GM21737 (cell line): ENCODE measurements around the gene GSC2.
"Not testable (repeated sequence)": the region's sequence is repeated elsewhere in the genome, so short reads cannot be mapped to it uniquely, and the experiment has no call there.

Experiments
- ATAC-seq: cut with Tn5 transposase; IDR thresholded peaks from one replicate; pipeline ENCODE4 v1.9.1; 2021; ENCODE audit warnings: mild to moderate bottlenecking, moderate library complexity; ENCODE audit not compliant: unreplicated experiment

The GSC2 gene

DNA sequence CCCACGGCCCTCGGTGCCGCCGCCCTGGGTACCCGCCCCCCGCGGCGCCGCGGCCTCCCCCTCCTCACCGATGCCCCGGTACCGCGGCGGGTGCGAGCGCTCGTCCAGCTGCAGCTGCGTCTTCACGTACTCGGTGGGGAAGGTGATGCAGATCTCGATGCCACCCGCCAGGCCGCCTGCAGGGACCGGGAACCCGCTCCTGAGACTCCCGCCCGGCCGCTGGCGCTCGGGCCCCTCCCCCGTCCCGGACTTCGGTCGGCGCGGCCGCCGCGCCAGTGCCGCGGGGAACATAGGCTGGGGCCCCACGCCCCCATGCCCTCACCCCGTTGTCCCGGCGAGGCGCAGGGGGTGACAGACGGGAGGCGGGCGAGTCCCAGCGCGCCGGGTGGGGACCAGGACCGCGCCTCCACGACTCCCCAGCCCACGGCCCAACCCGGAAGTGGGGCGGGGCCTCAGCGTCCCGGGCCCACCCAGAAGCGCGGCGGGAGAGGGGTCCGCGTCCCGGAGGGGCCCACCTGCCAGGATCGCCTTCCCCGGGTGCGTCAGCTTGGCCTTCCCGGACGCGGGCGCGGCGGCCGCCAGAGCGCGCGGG is 28.1 kb upstream of the GSC2 start:
- ATAC-seq = peak; percentile 34

DNA sequence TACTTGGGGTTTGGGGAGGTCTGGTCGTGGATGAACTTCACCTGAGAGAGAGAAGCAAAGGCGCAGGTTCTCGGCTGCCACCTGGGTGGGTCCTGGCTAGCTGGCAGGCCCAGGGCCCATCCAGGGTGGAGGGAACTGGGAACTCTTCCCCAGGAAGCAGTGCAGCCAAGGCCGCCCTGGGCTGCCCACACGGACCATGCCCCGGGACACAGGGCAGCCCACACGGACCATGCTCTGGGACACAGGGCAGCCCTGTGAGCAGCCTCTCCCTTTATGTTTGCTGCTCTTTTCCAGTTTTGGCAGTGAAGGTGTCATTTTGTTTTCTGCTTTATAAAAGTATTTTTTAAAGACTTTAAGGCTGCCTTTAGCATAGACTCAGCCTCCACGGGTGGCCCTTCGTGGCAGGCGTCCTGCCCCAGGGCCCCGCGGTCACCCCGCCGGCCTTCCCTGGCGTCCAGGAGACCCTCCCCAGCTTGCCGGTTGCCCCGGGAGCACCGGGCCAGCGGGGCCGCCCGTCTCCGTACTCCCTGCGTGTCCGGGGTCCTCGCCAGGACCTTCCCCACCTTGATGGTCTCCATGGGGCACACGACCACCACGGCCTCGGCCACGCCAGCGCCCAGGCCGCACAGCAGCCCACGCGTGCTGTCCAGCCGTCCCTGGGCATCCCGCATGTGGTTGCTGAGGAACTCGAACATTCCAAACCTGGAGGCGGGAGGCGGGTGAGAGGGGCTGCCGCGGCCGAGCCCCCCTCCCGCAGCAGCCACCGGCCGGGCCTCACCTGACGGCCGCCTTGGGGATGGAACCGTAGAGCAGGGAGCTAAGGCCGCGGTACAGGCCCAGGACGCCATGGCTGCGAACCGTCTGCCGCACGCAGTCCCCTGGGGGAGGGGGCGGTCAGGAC is 27.3 kb upstream of the GSC2 start:
- ATAC-seq = no peak

DNA sequence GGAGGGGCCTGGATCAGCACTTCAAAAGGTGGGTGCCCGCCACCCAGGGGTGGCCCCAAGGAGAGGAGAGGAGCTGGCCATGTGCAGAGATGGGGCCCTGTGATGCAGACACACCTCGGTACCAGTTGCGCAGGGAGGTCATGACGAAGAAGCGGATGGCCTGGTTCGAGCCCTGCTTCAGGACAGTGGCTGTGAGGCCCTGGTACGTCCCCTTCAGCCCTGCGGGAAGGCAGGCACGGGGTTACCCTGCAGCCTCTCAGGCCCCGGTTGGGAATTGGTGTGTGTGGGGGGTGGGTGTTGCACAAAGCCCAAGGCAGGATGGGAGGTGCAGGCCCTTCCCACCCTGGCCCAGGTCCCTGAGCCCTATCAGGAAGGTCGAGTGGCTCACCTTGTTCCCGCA is 26.6 kb upstream of the GSC2 start:
- ATAC-seq = no peak

DNA sequence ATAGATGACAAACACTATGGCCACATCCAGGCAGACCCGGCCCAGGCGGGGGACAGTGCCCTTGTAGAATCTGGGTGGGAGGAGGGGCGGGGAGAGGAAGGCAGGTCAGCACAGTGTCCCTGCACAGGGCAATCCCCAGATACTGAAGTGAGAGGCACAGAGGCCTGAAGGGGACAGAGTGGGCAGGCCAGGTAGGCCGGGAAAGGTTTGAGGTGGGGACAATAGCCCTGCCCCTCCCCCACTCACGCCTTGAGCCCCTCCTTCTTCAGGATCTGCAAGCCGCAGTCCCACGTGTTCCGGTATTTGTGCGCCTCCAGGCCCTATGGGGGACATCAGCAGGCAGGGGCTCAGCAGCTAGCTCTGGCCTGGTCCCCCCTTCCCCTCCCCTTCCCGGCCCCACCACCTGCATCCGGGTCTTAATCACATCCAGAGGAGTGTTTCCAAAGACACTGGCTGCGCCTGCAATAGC is 26.1 kb upstream of the GSC2 start:
- ATAC-seq = no peak

DNA sequence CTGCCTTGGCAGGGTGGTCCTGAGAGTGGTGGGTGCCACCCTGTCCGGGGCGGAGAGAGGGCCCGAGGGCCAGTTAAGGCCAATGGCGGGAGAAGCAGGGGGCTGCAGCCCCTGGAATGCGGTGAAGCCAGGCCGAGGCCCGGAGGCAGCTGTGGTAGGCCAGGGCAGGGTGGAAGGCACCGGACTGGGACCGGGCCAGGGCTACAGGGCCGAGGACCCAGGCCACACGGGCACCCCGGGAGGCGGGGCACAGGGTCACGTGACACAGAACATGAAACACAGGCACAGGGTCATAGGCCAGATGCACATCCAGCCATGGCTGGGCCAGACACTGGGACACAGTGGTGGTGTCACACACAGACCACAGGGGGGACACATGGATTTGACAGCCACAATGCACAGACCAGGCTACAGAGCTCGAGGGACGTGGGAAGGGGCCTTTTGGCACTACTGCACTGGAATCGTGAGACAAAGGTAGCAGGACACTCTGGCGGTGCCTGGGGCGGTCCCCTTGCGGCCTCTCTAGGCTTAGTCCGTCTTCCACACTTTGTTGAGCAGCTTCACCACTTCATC is 25.6 kb upstream of the GSC2 start:
- no peak for ATAC-seq

DNA sequence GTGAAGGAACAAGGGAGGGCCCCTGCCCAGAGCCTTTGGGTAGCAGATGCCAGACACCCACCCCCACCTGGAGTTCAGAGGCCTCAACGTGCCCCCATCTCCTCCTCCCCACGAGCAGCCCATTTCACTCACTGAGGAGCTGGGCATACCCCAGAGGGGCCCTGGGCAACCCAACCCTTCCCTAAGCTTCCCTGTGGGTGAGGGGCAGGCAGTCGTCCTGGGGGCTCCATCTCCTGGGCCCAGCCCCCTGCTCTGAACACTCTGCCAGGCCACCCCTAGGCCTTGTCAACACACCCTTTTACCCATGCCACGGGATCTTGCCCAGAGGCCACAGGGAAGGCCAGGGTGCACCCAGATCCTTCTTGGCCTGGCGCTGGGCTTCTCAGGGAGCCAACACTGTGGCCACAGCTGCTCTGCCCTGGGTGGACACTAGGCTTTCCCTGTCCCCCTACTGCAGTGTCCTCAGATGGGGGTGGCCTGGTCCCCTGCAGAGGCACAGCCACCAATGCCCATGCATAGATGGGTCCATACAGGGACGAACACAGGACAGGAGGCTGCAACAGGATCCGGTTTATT is 25.0 kb upstream of the GSC2 start:
- no peak for ATAC-seq

DNA sequence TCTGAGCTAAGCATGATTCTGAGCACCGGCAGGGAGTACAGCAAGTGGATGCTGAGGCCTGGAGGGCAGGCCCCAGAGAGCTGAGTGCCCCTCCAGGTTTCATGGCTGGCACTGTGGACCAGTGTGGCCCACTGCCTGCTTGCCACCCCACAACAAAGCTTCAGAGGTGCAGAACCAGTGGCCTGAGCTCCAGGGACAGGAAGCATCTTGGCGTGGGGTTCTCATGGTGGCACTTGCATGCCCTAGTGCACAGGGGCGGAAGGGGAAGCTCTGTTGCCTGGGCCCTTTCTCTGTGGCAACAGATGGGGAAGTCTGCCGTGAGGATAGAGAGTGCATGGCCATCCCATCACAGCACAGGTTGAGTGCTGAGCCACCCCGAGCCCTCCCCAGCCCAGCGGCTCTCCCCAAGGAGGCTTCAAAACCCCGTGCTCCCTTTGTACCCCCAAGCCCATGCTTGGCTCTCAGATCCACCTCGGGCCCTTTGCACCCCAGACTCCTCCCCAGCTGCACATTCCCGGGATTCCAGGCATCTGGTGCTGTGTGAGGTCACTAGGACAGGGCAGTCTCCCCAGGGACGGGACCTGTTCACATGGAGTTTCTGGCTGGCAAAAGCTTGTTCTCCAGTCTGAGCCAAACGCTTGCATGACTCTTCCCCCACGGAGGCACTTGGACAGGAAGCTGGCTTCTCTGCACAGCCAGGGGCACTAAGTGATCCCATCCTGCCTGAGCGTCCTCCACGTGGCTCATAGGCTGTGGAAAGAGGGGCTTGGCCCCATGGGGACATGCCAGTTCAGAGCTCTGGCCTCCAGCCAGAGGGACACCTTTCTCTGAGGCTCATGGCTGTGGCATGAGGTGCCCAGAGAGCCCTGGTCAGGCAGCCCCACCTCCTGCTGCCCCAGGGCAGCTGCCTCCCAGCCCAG is 24.3 kb upstream of the GSC2 start:
- no peak for ATAC-seq

DNA sequence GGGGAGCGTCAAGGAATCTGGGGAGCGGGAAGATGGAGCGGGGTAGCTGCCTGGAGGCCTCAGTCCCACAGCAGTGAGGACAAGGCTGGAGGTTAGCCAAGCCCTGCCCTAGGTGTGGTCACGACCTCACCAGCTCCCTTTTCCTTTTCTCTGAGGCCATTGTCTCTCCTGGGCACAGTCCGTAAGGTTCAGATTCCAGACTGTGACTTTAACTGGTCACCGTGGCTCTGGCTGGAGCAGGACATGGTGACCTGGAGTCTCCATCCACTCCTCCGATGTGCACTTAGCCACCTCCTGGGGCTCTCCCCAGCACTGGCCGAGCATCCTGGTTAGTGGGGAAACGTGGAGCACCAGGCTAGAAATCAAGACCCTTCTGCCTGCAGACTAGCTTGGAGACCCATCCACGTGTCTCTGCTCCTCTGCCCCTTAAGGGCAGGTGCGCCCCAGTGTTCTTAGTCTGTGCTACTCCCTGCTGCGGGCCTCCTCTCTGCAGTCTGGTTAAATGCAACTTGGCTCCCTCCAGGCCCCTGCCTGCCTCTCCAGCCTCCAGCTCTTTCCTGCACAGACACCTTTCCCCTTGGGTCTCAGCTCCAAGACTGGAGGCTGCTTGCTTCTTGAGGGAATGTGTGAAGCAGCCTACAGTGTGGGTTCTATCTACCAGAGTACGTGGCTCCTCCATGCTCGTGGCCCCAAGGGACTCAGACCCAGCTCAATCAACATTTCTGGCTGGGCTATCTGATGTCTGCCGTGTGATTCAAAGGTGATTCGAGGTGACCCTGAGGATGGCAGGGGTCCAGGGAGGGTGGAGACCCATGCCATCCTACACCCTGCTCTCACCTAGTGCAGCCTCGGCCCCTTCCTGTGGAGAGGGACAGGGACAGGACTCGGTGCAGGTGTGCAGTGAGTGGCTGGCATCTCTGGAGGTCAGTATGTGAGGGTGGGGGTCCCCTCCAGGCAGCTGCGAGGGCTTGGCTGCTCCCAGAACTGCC is 23.2 kb upstream of the GSC2 start:
- ATAC-seq = no peak

DNA sequence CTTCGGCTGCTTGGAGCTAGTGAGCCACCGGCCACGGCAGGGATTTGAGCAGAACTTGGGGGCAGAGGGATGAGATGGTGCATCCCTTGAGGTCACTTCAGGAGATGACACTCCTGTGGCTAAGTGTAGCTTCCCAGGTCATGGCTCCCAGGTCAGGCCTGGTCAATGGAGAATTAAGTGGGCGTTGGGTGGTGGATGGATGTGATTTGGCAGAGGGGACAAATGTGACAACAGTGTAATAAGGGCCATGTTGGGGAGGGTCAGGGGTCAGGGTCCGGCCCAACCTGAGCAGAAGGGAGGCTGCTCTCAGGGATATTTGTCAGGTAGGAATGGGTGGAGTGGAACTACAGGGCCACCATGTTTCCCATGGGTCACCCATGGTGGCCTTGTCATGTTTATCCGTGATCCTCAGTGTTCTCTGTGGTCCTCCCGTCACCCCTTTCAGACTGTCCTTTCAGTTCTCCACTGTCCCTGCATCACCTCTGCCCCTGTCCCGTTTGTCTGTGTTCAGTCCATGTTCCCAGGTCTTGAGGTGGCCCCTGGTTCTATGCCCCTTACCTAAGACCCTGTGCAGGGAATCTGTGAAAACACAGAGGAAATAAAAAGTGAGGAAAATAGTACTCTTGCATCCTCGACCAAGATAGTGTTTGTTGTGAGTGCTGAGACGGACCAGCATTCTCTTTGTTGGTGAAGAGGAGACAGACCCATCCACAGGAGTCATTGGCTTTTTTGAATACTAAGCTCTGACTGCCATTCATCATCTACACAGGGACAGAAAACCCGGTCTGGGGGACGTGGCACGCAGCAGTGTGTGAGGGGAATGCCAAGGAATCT is 22.3 kb upstream of the GSC2 start:
- no peak for ATAC-seq

DNA sequence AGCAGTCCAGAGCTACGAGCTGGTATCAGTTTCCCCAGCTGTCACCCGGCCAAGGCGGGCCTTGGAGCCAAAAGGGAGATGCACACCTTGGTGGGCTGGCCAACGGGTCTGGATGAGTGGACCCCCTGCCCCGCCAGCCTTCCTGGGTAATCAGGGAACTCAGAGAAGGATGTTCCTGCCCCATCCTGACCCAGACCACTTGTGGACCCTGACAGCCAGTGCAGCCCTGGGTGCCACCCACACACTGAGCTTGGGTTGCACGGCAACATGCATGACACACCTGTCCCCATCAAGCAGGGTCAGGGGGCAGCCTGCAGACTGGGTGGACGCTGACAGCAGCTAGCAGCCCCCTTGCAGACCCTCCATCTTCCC is 19.8 kb upstream of the GSC2 start:
- no peak for ATAC-seq

DNA sequence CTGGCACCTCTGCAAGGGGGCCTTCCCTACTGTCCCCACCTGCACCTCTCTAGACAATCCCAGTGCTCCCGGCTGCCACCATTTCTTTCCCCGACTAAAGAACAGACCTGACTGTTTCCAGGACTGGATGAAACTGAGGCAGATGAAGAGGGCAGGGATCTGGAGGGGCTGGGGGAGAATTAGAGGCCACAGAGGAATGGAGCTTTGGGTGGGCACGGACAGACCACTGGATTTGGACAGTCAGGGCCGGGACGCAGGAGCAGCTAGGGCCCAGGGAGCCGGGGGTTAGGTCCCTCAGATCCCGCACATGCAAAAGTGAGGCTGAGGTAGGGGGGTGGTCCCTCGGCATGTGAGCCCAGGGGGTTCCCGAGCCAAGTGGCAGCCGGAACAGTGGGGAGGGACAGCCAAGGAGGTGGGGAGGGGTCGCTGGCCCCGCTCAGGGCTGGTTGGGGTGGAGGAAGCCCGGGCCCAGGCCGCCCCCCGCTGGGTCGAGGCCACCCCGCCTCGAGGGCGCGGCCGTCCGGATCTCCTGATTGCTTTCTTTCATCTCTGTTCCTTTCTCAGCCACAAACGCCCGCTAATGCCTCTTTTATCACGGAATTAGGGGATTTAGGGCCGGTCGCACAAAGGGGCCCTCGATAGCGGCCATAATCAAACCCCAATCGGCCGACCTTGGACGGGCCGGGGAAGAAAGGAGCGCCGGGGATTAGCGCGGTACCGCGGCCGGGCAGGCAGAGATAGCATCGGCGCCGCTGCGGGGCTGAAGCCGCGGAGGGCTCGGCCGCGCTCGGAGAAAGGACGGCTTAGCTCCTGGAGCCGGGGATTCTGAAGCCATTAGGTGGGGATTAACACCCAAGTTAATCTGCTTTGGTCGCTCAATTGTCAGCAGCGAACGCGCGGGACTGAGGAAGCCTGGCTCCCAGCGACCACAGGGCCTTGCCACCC is 19.2 kb upstream of the GSC2 start:
- no peak for ATAC-seq

DNA sequence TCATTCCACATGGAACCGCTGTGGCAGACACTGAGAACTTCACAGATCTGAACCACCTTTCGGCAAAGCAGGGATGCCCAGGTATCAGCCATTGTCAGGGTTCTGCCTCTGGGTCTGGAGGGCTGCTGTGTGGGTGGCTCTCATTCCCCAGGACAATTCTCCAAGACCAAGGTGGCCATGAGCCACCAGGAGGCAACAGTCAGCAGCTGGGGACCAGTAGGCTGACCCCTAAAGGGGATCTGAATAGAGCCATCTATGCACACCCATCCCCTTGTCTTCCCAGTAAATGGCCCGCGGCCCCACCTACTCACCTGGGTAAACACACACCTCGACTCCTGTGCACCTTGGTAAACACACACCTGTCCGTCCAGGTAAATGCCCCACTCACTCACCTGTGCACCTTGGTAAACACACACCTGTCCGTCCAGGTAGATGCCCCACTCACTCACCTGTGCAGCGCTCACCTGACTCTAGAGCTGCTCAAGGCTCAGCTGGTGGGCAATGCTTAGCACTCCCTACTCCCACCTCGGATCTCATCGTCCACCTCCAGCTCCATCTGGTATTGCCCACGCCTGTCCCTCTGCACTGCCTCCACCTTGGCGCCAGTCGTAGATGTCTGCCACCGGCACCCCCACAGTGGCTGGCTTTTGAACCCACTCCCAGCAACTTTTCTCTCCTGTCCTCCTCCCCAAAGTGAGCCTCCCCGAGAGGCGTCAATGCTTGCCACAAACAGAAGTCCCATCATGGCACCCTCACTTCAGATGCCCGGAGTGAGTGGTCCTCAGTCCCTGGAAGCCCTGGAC is 18.2 kb upstream of the GSC2 start:
- ATAC-seq = no peak

DNA sequence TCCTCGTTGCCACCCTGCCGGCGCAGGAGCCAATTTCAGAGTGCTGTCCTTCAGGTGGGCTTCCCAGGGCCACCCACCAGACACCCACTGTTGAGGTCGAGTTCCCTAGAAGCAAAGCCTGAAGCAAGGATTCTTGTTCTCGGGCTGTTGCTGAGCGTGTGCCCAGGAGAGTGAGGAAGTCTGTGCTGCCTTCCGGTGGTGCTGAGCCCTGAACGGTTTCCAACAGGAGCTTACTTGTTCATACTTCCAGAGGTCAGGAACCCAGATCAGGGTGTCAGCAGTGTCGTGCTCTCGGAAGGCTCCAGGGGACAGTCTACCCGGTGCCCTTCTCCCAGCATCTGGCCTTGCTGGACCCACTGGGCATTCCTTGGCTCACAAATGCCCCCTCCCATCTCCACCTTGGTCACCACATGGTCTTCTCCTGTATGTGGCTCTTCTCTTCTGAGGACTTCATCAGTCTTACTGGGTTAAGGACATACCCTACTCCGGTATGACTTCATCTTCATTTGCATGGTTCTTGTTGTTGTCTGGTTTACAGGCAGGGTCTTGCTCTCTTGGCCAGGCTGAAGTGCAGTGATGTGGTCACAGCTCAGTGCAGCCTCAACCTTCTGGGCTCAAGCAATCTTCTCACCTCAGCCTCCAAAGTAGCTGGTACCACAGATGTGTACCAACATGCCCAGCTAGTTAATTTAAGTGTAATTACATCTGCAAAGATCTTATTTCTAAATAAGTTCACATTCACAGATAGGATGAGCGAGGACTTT is 17.2 kb upstream of the GSC2 start:
- ATAC-seq = no peak

DNA sequence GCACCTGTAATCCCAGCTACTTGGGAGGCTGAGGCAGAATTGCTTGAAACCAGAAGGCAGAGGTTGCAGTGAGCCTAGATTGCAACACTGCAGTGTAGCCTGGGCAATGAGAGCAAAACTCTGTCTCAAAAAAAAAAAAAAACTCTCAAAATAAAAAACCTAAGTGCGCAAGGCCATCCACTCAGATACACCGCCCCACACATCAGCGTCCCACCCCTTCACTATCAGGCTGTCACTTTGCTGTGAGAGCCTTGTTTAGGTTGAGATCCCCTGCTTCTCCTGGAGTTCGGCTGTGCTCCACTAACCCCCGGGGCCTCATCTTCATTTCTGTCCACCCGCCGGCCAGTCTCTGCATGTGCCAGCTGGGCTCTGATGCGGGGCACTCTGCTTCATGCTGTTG is 16.3 kb upstream of the GSC2 start:
- no peak for ATAC-seq

DNA sequence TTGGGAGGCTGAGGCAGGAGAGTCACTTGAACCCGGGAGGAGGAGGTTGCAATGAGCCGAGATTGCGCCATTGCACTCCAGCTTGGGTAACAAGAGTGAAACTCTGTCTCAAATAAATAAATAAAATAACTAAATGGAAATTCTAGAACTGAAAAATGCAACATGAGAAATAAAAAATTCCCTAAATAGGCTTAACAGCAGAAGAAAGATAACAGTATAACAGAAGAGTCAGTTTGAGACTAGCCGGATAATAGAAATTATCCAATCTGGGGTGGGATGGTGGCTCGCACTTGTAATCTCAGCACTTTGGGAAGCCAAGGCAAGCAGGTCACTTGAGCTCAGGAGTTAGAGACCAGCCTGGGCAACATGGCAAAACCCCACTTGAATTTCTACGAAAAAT is 14.3 kb upstream of the GSC2 start:
- ATAC-seq = no peak

DNA sequence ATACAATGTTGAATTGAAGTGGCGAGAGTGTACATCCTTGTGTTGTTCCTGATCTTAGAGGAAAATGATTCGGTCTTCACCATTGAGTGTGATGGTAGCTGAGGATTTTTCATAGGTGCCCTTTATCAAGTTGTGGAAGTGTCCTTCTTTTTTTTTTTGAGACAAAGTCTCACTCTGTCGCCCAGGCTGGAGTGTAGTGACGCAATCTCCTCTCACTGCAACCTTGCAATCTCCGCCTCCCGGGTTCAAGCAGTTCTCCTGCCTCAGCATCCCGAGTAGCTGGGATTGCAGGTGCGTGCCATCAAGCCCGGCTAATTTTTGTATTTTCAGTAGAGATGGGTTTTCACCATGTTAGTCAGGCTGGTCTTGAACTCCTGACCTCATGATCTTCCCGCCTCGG is 8.6 kb upstream of the GSC2 start:
- ATAC-seq = not testable (repeated sequence)
